LNCAP (cell line): ENCODE measurements around the gene CALML6.
A peak's percentile ranks its signal among the peaks of the same experiment; 100 is the strongest.

Source experiments
- CTCF ChIP-seq: fragments of 450-650 bp; IDR thresholded peaks from 2 replicates; pipeline ENCODE4 v1.5.1; 2017; ENCODE audit warnings: mild to moderate bottlenecking

CALML6 gene

GRCh38 chr1:1918901-1919303 lies 3.8 kb downstream of the CALML6 start, which contains the start of gene TMEM52:
Gene TMEM52, minus strand, starts transcription at chr1:1919279. Its CDS starts 14 bp downstream, at chr1:1919265.
- peak; percentile 26; the same call in 1 of the 2 replicates for TF ChIP-seq CTCF

- no peak for TF ChIP-seq CTCF
Observed at GRCh38 chr1:1919304-1920056, 4.4 kb downstream of the CALML6 start.

- TF ChIP-seq CTCF = no peak
Observed at GRCh38 chr1:1920057-1920607, 5.1 kb downstream of the CALML6 start.

- TF ChIP-seq CTCF = no peak
Observed at GRCh38 chr1:1920608-1921458, 5.8 kb downstream of the CALML6 start.

GRCh38 chr1:1921459-1921862 lies 6.4 kb downstream of the CALML6 start:
- TF ChIP-seq CTCF = no peak

GRCh38 chr1:1921901-1922701 lies 7.0 kb downstream of the CALML6 start:
- no peak for TF ChIP-seq CTCF

GRCh38 chr1:1922702-1922955 lies 7.6 kb downstream of the CALML6 start:
- TF ChIP-seq CTCF = no peak
